HG03439 (cell line): ENCODE measurements around the gene NOL7.

Experiments
- ATAC-seq: cut with Tn5 transposase; IDR thresholded peaks from one replicate; pipeline ENCODE4 v1.9.1; 2021; ENCODE audit warnings: mild to moderate bottlenecking, moderate library complexity; ENCODE audit not compliant: unreplicated experiment

NOL7 gene

GRCh38 chr6:13593720-13594119 lies 21.4 kb upstream of the NOL7 start:
- no peak for ATAC-seq

- ATAC-seq = no peak
Observed at GRCh38 chr6:13597073-13597472, 18.1 kb upstream of the NOL7 start.

- ATAC-seq = no peak
Observed at GRCh38 chr6:13600036-13600435, 15.1 kb upstream of the NOL7 start.

- no peak for ATAC-seq
Observed at GRCh38 chr6:13604135-13604534, 11.0 kb upstream of the NOL7 start.

GRCh38 chr6:13604546-13605416 lies 10.4 kb upstream of the NOL7 start:
- ATAC-seq = no peak

- no peak for ATAC-seq
Observed at GRCh38 chr6:13605634-13606033, 9.5 kb upstream of the NOL7 start.

GRCh38 chr6:13611715-13612114 lies 3.4 kb upstream of the NOL7 start:
- no peak for ATAC-seq

GRCh38 chr6:13613029-13613594 lies 2.0 kb upstream of the NOL7 start:
- no peak for ATAC-seq

- ATAC-seq = peak; percentile 30
Observed at GRCh38 chr6:13614126-13614925, 809 bp upstream of the NOL7 start.

- peak; percentile 10 for ATAC-seq
Observed at GRCh38 chr6:13615792-13616120, 621 bp downstream of the NOL7 start.

GRCh38 chr6:13617066-13617465 lies 1.9 kb downstream of the NOL7 start:
- ATAC-seq = no peak

- no peak for ATAC-seq
Observed at GRCh38 chr6:13624871-13625288, 9.7 kb downstream of the NOL7 start.

- no peak for ATAC-seq
Observed at GRCh38 chr6:13629459-13630116, 14.5 kb downstream of the NOL7 start.

- no peak for ATAC-seq
Observed at GRCh38 chr6:13630499-13630898, 15.4 kb downstream of the NOL7 start.

- ATAC-seq = no peak
Observed at GRCh38 chr6:13633343-13633742, 18.2 kb downstream of the NOL7 start.

- no peak for ATAC-seq
Observed at GRCh38 chr6:13635948-13636658, 21.0 kb downstream of the NOL7 start.

GRCh38 chr6:13638014-13638413 lies 22.9 kb downstream of the NOL7 start:
- no peak for ATAC-seq

GRCh38 chr6:13638626-13639025 lies 23.5 kb downstream of the NOL7 start:
- no peak for ATAC-seq

- no peak for ATAC-seq
Observed at GRCh38 chr6:13641315-13641714, 26.2 kb downstream of the NOL7 start.

GRCh38 chr6:13643125-13643524 lies 28.0 kb downstream of the NOL7 start:
- no peak for ATAC-seq

GRCh38 chr6:13648850-13649249 lies 33.7 kb downstream of the NOL7 start:
- no peak for ATAC-seq
